ENCODE measurements around the gene FEZF1.

Gene FEZF1

GRCh38 chr7:122299624-122300210, 4.8 kb downstream of the FEZF1 start:
- Histone ChIP-seq H3K9ac (ENCODE audit: low read length) (no peak overlapping the region), H3K27ac (ENCODE audit: low read depth, low read length) (no peak overlapping the region)

DNA sequence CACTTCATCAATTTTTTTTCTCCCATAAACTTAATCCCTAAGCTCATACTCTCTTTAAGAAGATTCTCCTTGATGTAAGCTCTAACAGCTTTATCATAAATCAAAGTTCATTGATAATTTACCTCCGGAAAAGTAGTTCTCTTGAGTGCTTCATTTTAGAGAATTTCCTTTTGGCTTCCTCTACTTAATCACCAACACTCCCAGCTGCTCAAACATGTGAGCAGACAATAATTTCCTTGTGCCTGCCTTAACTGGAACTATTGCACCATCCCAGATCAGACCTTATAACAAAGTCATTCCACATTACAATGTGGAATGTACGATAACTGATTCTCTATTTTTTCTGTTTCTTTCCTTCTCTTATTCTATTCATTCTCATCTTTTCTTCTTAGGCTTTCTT, 5.9 kb downstream of the FEZF1 start:
- no peak overlapping the region for H3K9ac ChIP-seq (ENCODE audit: low read length)

More at GRCh38 chr7:122299624-122300210, 4.8 kb downstream of the FEZF1 start:
- no peaks in the 10 kb centered on the region for H4K20me1 ChIP-seq (ENCODE audit: low read depth, low read length)
- no peak overlapping the region for H3K4me3 ChIP-seq (ENCODE audit: insufficient read depth, low read length, poor library complexity, severe bottlenecking)
- H3K9me2 ChIP-seq (replicated peaks; ENCODE audit: insufficient read depth, low read length): no peaks in the 10 kb centered on the region
- no peaks in the 10 kb centered on the region for H3F3A ChIP-seq (ENCODE audit: insufficient read depth)
- TF ChIP-seq CTCF (IDR thresholded peaks at IDR 0.05; ENCODE audit: insufficient read depth, low read length, poor library complexity, severe bottlenecking) (no peak), EZH2phosphoT487 (conservative IDR thresholded peaks at IDR 0.05; ENCODE audit: low read length) (no peak)
- no peak overlapping the region for H3K4me2 ChIP-seq (ENCODE audit: low read depth, low read length, poor library complexity, severe bottlenecking)
- H2AFZ ChIP-seq (ENCODE audit: low read depth, low read length, severe bottlenecking): no peak overlapping the region
- H3K9me3 ChIP-seq (ENCODE audit: insufficient read depth, low read length): no peaks in the 10 kb centered on the region
- no peaks in the 10 kb centered on the region for H3K36me3 ChIP-seq (ENCODE audit: low read length)
- no peaks in the 10 kb centered on the region for H3K79me2 ChIP-seq (ENCODE audit: insufficient read depth, low read length)
- H3K27me3 ChIP-seq (ENCODE audit: low read length): no peaks in the 10 kb centered on the region

DNA sequence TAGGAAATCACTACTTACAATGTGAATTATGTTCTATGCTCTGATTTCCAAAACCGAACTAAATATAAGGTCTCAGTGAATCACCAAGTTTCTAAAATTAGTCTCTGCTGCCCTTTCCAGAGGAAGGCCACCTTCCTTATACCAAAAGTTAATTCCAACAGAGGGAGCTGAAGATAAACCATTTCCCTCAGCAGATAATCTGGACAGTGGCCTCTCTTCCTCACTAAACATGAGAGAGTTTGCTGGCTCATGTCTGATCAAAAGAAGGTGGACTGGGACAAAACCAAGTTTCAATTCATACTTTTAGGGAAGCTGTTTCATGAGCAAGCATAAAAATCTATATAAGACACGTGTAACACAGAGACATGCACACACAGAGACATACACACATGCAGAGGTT, 6.4 kb downstream of the FEZF1 start:
- TF ChIP-seq EZH2phosphoT487 (conservative IDR thresholded peaks at IDR 0.05; ENCODE audit: low read length): no peak
- Histone ChIP-seq H3K27me3 (ENCODE audit: low read length) (no peaks in the 10 kb centered on the region), H3K9me3 (ENCODE audit: insufficient read depth, low read length) (no peaks in the 10 kb centered on the region), H3K27ac (ENCODE audit: low read depth, low read length) (no peak overlapping the region), H3K36me3 (ENCODE audit: low read length) (no peaks in the 10 kb centered on the region), H3K79me2 (ENCODE audit: insufficient read depth, low read length) (no peaks in the 10 kb centered on the region), H3K4me2 (ENCODE audit: low read depth, low read length, poor library complexity, severe bottlenecking) (no peak overlapping the region), H3F3A (ENCODE audit: insufficient read depth) (no peaks in the 10 kb centered on the region), H3K4me3 (ENCODE audit: insufficient read depth, low read length, poor library complexity, severe bottlenecking) (no peak overlapping the region), H3K9me2 (replicated peaks; ENCODE audit: insufficient read depth, low read length) (no peaks in the 10 kb centered on the region), H3K9ac (ENCODE audit: low read length) (no peak overlapping the region), H2AFZ (ENCODE audit: low read depth, low read length, severe bottlenecking) (no peak overlapping the region), H4K20me1 (ENCODE audit: low read depth, low read length) (no peaks in the 10 kb centered on the region)

More for the DNA sequence above, 5.9 kb downstream of the FEZF1 start:
- Histone ChIP-seq H3K27ac (ENCODE audit: low read depth, low read length) (no peak overlapping the region), H3K27me3 (ENCODE audit: low read length) (no peaks in the 10 kb centered on the region), H3F3A (ENCODE audit: insufficient read depth) (no peaks in the 10 kb centered on the region), H4K20me1 (ENCODE audit: low read depth, low read length) (no peaks in the 10 kb centered on the region), H3K9me3 (ENCODE audit: insufficient read depth, low read length) (no peaks in the 10 kb centered on the region), H3K79me2 (ENCODE audit: insufficient read depth, low read length) (no peaks in the 10 kb centered on the region), H3K9me2 (replicated peaks; ENCODE audit: insufficient read depth, low read length) (no peaks in the 10 kb centered on the region), H3K4me2 (ENCODE audit: low read depth, low read length, poor library complexity, severe bottlenecking) (no peak overlapping the region), H2AFZ (ENCODE audit: low read depth, low read length, severe bottlenecking) (no peak overlapping the region), H3K4me3 (ENCODE audit: insufficient read depth, low read length, poor library complexity, severe bottlenecking) (no peak overlapping the region), H3K36me3 (ENCODE audit: low read length) (no peaks in the 10 kb centered on the region)
- TF ChIP-seq EZH2phosphoT487 (conservative IDR thresholded peaks at IDR 0.05; ENCODE audit: low read length): no peak

DNA sequence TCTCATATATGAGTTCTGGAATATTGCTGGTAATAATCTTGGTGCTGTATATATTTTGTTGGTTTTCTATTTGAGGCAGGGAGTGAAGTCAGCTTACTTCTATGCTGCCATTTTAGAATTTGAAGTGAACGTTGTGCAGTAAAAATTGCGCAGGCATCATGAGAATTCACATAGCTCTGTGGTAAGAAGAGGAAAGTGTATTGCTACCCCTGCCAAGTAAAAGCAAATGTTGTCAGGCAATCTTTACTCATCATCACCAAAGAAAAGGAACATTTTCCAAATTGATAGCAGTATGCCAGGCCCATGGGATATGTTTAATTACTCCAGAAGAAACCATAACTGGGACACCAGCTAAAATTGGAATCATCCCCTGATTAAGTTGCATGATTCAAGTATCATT, 13.4 kb downstream of the FEZF1 start:
- Histone ChIP-seq H2AFZ (ENCODE audit: low read depth, low read length, severe bottlenecking) (no peak overlapping the region), H3K9me3 (ENCODE audit: insufficient read depth, low read length) (no peaks in the 10 kb centered on the region), H3K36me3 (ENCODE audit: low read length) (no peaks in the 10 kb centered on the region), H3K79me2 (ENCODE audit: insufficient read depth, low read length) (no peaks in the 10 kb centered on the region), H3K27ac (ENCODE audit: low read depth, low read length) (no peak overlapping the region), H3K9me2 (replicated peaks; ENCODE audit: insufficient read depth, low read length) (no peaks in the 10 kb centered on the region), H3K4me2 (ENCODE audit: low read depth, low read length, poor library complexity, severe bottlenecking) (no peak overlapping the region), H3K27me3 (ENCODE audit: low read length) (no peaks in the 10 kb centered on the region), H3F3A (ENCODE audit: insufficient read depth) (no peaks in the 10 kb centered on the region), H3K4me3 (ENCODE audit: insufficient read depth, low read length, poor library complexity, severe bottlenecking) (no peak overlapping the region), H4K20me1 (ENCODE audit: low read depth, low read length) (no peaks in the 10 kb centered on the region), H3K9ac (ENCODE audit: low read length) (no peak overlapping the region)
- no peak for TF ChIP-seq CTCF (IDR thresholded peaks at IDR 0.05; ENCODE audit: insufficient read depth, low read length, poor library complexity, severe bottlenecking)
- no peak for TF ChIP-seq EZH2phosphoT487 (conservative IDR thresholded peaks at IDR 0.05; ENCODE audit: low read length)
